K562 (cell line): Measurements from ENCODE around the gene SVBP. TPM values are rescaled to one million over a fixed set of nuclear protein-coding genes. Genes with fewer than 3 reads are reported as not detected.

ENCODE experiments used
- BRF1 ChIP-seq: IDR thresholded peaks from 3 replicates; pipeline ENCODE4 v1.6.1; 2011; ENCODE audit warnings: borderline replicate concordance, mild to moderate bottlenecking; ENCODE audit not compliant: insufficient read length; ENCODE audit errors: extremely low read depth
- CBX2 ChIP-seq: fragments of 200-600 bp; sonication (generic); IDR thresholded peaks from one replicate; pipeline ENCODE4 v1.6.1; 2012; ENCODE audit warnings: mild to moderate bottlenecking, low read length, inconsistent platforms; ENCODE audit not compliant: insufficient read depth, poor library complexity, severe bottlenecking
- CREBBP ChIP-seq: IDR thresholded peaks from one replicate; pipeline ENCODE4 v1.6.1; 2012; ENCODE audit warnings: low read depth, mild to moderate bottlenecking, control low read depth, inconsistent platforms, low read length
- KDM5B ChIP-seq: fragments of 200-600 bp; sonication (generic); IDR thresholded peaks from 2 replicates; pipeline ENCODE4 v1.6.1; 2012; ENCODE audit warnings: low read depth, mild to moderate bottlenecking, moderate library complexity, low read length, control low read depth, inconsistent platforms; ENCODE audit not compliant: insufficient replicate concordance
- MEIS2 ChIP-seq: fragments of 450-650 bp; IDR thresholded peaks from 2 replicates; pipeline ENCODE4 v1.6.1; 2014; ENCODE audit warnings: mild to moderate bottlenecking; ENCODE audit not compliant: partially characterized antibody
- MTA1 ChIP-seq: fragments of 450-650 bp; IDR thresholded peaks from 2 replicates; pipeline ENCODE4 v1.6.1; 2017; ENCODE audit warnings: borderline replicate concordance
- MYC ChIP-seq, 2 experiments: fragments of 250-450 bp in 1 of 2; sonication (Bioruptor Pico) in 1 of 2; IDR thresholded peaks; 2 replicates each; pipeline versions ENCODE4 v1.5.1 to v1.6.1; 2012 to 2021; ENCODE audit warnings: low read depth in 2 of 2, borderline replicate concordance in 1 of 2, improper control_type of control experiment in 1 of 2, low read length in 1 of 2, mild to moderate bottlenecking in 1 of 2, moderate library complexity in 1 of 2
- NFRKB ChIP-seq: fragments of 450-650 bp; IDR thresholded peaks from 2 replicates; pipeline ENCODE4 v1.6.1; 2016; ENCODE audit warnings: low read depth
- NR2C2 ChIP-seq, 2 experiments: fragments of 200-800 bp in 1 of 2; sonication (Bioruptor generic) in 1 of 2; sonication (generic) in 1 of 2; formaldehyde crosslinking in 1 of 2; IDR thresholded peaks; 2 replicates each; pipeline versions ENCODE4 v1.6.1 to v1.8.0; 2016 to 2022; ENCODE audit warnings: mild to moderate bottlenecking in 1 of 2, missing compliant biosample characterization in 1 of 2, missing genetic modification characterization in 1 of 2, missing genetic modification reagents in 1 of 2
- POLR2H ChIP-seq: IDR thresholded peaks from 2 replicates; pipeline ENCODE4 v1.6.1; 2016; ENCODE audit warnings: missing genetic modification characterization, low read depth, mild to moderate bottlenecking, control low read depth, missing compliant biosample characterization, moderate library complexity
- RBM14 ChIP-seq: fragments of 200-400 bp; formaldehyde crosslinking; IDR thresholded peaks from 2 replicates; pipeline ENCODE4 v1.6.1; 2018; ENCODE audit warnings: low read depth, mild to moderate bottlenecking, low read length, moderate library complexity, borderline replicate concordance; ENCODE audit not compliant: insufficient read depth
- RUNX1 ChIP-seq: sonication (generic); IDR thresholded peaks from 2 replicates; pipeline ENCODE4 v1.6.1; 2016; ENCODE audit warnings: antibody characterized with exemption, low read depth
- SLC30A9 ChIP-seq: fragments of 250-450 bp; sonication (Bioruptor Pico); IDR thresholded peaks from 2 replicates; pipeline ENCODE4 v1.8.0; 2022; ENCODE audit warnings: mild to moderate bottlenecking, moderate library complexity
- SRSF7 ChIP-seq: fragments of 200-400 bp; formaldehyde crosslinking; optimal IDR thresholded peaks from 2 replicates; pipeline ENCODE3; 2017; ENCODE audit warnings: mild to moderate bottlenecking, low read depth, low read length
- TSC22D4 ChIP-seq: fragments of 450-650 bp; IDR thresholded peaks from 2 replicates; pipeline ENCODE4 v1.6.1; 2016; ENCODE audit warnings: missing genetic modification characterization, missing biosample characterization, control low read depth
- ZBTB49 ChIP-seq: sonication (generic); formaldehyde crosslinking; IDR thresholded peaks from 2 replicates; pipeline ENCODE4 v1.8.0; 2022; ENCODE audit warnings: missing genetic modification reagents, mild to moderate bottlenecking, borderline replicate concordance
- ZNF134 ChIP-seq: fragments of 250-450 bp; sonication (Bioruptor Pico); conservative IDR thresholded peaks from 2 replicates; pipeline ENCODE4 v1.4.0; 2020
- ZNF766 ChIP-seq: fragments of 200-800 bp; sonication (Bioruptor generic); conservative IDR thresholded peaks from 2 replicates; pipeline ENCODE4 v1.6.1; 2016; ENCODE audit warnings: missing genetic modification characterization, missing compliant biosample characterization
- polyA plus RNA-seq, 8 experiments: library from polyadenylated mRNA; depleted of rRNA in 4 of 8; stranded (reverse) in 5 of 8; unstranded in 3 of 8; fragments of >200 nt; fragmentation: Nextera tagmentation in 2 of 8; fragmentation: Illumina TruSeq in 1 of 8; extraction: Ambion mirVana in 2 of 8; extraction: Trizol in 1 of 8; gene quantifications; 2 replicates each; pipeline versions ENCODE4 v1.2.1 to v1.2.3, GENCODE V29; 2011 to 2014; ENCODE audit warnings: inconsistent platforms in 1 of 8, missing spikeins in 1 of 8
- total RNA-seq, 7 experiments: library from RNA; depleted of rRNA in 6 of 7; stranded (reverse); fragments of >200 nt in 6 of 7; fragmentation: Illumina TruSeq in 2 of 7; extraction: Trizol in 2 of 7; gene quantifications; 2 replicates each; pipeline versions ENCODE4 v1.2.1 to v1.2.3, GENCODE V29; 2011 to 2021; ENCODE audit warnings: low replicate concordance in 1 of 7
- TF ChIP-seq, protein P1 (sequence below): fragments of 250-450 bp; sonication (Bioruptor Pico); IDR thresholded peaks from 2 replicates; pipeline ENCODE4 v1.4.0; 2020
- TF ChIP-seq, protein P2 (sequence below): sonication (generic); formaldehyde crosslinking; IDR thresholded peaks from 2 replicates; pipeline ENCODE4 v1.8.0; 2022; ENCODE audit warnings: mild to moderate bottlenecking, missing genetic modification reagents
- TF ChIP-seq, protein P3 (sequence below): fragments of 250-450 bp; sonication (Bioruptor Pico); IDR thresholded peaks from 2 replicates; pipeline ENCODE4 v1.8.0; 2022; ENCODE audit warnings: moderate library complexity, mild to moderate bottlenecking, inconsistent platforms

Gene SVBP
- total and polyA plus RNA-seq, 9 of the 15 experiments (the other 6 are each of a cell fraction or from before 2014, with no cell fraction given) = 31.7 to 49.7 (median 40.0) TPM

DNA sequence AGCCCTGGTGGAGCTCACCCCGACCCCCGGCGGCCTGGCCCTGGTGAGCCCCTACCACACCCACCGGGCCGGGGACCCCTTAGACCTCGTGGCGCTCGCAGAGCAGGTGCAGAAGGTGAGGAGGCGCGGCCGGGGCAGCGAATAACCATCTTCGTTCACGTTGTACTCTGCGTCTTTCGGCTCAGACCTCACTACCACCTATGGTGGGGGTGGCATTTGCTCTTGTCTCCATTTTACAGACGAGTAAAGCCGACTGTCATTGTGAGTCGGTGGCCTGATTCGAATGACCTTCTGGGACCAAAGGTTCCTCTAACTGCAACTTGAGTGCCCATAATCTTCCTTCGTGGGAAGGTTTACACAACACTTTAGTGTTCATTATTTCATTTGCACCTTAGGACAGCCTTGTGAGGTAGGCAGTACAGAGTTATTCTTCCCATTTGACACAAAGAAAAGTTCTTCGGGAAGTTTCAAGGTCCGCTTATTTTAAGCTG, 49.6 kb downstream of the SVBP start (continued):
- TF ChIP-seq, protein P1, sequence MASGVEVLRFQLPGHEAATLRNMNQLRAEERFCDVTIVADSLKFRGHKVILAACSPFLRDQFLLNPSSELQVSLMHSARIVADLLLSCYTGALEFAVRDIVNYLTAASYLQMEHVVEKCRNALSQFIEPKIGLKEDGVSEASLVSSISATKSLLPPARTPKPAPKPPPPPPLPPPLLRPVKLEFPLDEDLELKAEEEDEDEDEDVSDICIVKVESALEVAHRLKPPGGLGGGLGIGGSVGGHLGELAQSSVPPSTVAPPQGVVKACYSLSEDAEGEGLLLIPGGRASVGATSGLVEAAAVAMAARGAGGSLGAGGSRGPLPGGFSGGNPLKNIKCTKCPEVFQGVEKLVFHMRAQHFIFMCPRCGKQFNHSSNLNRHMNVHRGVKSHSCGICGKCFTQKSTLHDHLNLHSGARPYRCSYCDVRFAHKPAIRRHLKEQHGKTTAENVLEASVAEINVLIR (CRISPR knock-in tag) = no peak
- no peak for TF ChIP-seq SRSF7
- TF ChIP-seq MYC (IDR thresholded peaks at IDR 0.05; ENCODE audit: low read depth, low read length) = peak; percentile 45; the same call in 1 of the 2 replicates
- no peak for TF ChIP-seq MYC (CRISPR knock-in tag; IDR thresholded peaks at IDR 0.05; ENCODE audit: borderline replicate concordance, low read depth)
- TF ChIP-seq, protein P2, sequence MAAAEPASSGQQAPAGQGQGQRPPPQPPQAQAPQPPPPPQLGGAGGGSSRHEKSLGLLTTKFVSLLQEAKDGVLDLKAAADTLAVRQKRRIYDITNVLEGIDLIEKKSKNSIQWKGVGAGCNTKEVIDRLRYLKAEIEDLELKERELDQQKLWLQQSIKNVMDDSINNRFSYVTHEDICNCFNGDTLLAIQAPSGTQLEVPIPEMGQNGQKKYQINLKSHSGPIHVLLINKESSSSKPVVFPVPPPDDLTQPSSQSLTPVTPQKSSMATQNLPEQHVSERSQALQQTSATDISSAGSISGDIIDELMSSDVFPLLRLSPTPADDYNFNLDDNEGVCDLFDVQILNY (CRISPR knock-in tag) = no peak
- no peak for TF ChIP-seq MEIS2
- no peak for TF ChIP-seq TSC22D4
- TF ChIP-seq ZBTB49 (CRISPR knock-in tag) = no peak
- TF ChIP-seq BRF1 = no peak
- TF ChIP-seq NFRKB = 0 out of 2 replicates have a peak, but pooled peaks have one; percentile 32
- no peak for TF ChIP-seq ZNF766 (CRISPR knock-in tag)
- TF ChIP-seq CBX2 = no peak
- no peak for TF ChIP-seq ZNF134 (CRISPR knock-in tag)
- no peak for TF ChIP-seq RBM14
- TF ChIP-seq SLC30A9 (CRISPR knock-in tag) = no peak
- TF ChIP-seq CREBBP = no peak
- TF ChIP-seq POLR2H (tag) = no peak
- no peak for TF ChIP-seq KDM5B
- TF ChIP-seq RUNX1 = no peak
- TF ChIP-seq MTA1 = no peak
- TF ChIP-seq NR2C2 (CRISPR knock-in tag; IDR thresholded peaks at IDR 0.05) = 0 out of 2 replicates have a peak, but pooled peaks have one; percentile 9
- no peak for TF ChIP-seq NR2C2 (tag; IDR thresholded peaks at IDR 0.05)
- TF ChIP-seq, protein P3, sequence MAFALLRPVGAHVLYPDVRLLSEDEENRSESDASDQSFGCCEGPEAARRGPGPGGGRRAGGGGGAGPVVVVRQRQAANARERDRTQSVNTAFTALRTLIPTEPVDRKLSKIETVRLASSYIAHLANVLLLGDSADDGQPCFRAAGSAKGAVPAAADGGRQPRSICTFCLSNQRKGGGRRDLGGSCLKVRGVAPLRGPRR (CRISPR knock-in tag) = no peak
